Measurements from ENCODE around the gene OR51D1. TPM values are rescaled to one million over a fixed set of nuclear protein-coding genes. Genes with fewer than 3 reads are reported as not detected.

Gene OR51D1
- total and polyA plus RNA-seq, 9 of the 15 experiments (the other 6 are each of a cell fraction or from before 2014, with no cell fraction given), result not detected

GRCh38 chr11:4641501-4641900 is 4.2 kb downstream of the OR51D1 start:
- FAIRE-seq, result no peak
- CTCF ChIA-PET (ENCODE audit: low intra/inter-chr PET ratio), result no interaction called here
- ATAC-seq, result no peak
- in situ Hi-C loops (cut with MboI), result loop anchor here (25.0 kb wide), 1 partner anchor 1696 kb away; no protein-coding TSS in a partner anchor
- Histone ChIP-seq H3K27me3 (ENCODE audit: control insufficient read depth in 2 of 2, insufficient read depth in 2 of 2, low read length in 2 of 2) (peaks cover 0 to 38% of the 10 kb centered on the region in 2 experiments; a peak in 3 of 5 replicates), H3K27ac (ENCODE audit: extremely low read depth, low read depth, low read length) (no peak overlapping the region), H3K4me2 (ENCODE audit: insufficient read depth, low read length) (no peak overlapping the region), H4K20me1 (replicated peaks; ENCODE audit: control insufficient read depth, insufficient read depth, low read length) (no peaks in the 10 kb centered on the region), H3K4me1 (replicated peaks in 1 of 2; ENCODE audit: control insufficient read depth in 2 of 2, insufficient read depth in 2 of 2, low read length in 2 of 2) (peaks cover 0 to 4% of the 10 kb centered on the region in 2 experiments; a peak in 3 of 5 replicates), H3K79me2 (ENCODE audit: control insufficient read depth, insufficient read depth, low read length) (no peaks in the 10 kb centered on the region), H2AFZ (ENCODE audit: low read depth, low read length) (no peak overlapping the region), H3K9me3 (replicated peaks; ENCODE audit: control insufficient read depth, insufficient read depth, low read depth, low read length) (no peaks in the 10 kb centered on the region), H3K9me1 (ENCODE audit: control insufficient read depth, insufficient read depth, low read length) (no peaks in the 10 kb centered on the region), H3K9ac (ENCODE audit: insufficient read depth in 1 of 2, low read depth in 2 of 2, low read length in 2 of 2) (no peak overlapping the region), H3K4me3 (no peak overlapping the region), H3K36me3 (ENCODE audit: control insufficient read depth, insufficient read depth, low read length) (no peaks in the 10 kb centered on the region)
- POLR2A ChIA-PET, result no interaction called here
- intact Hi-C loops (cut with micrococcal nuclease), result no loop called here
- DNase-seq (ENCODE audit: extremely low read depth in 1 of 4, low spot score in 3 of 4), result no peak
- no TSS peak for BruUV-seq (replicated peaks)
- TF ChIP-seq NR1H2 (CRISPR knock-in tag; IDR thresholded peaks at IDR 0.05) (no peak), SETDB1 (IDR thresholded peaks at IDR 0.05; ENCODE audit: low read length) (no peak), KAT7 (CRISPR knock-in tag; IDR thresholded peaks at IDR 0.05; ENCODE audit: borderline replicate concordance) (no peak), ZNF143 (CRISPR knock-in tag; IDR thresholded peaks at IDR 0.05) (no peak), ZNF140 (CRISPR knock-in tag; IDR thresholded peaks at IDR 0.05) (no peak), NR2F6 (CRISPR knock-in tag; IDR thresholded peaks at IDR 0.05) (no peak), NR2C1 (IDR thresholded peaks at IDR 0.05) (no peak), NR2C1 (tag; IDR thresholded peaks at IDR 0.05) (no peak), YY1 (IDR thresholded peaks at IDR 0.05; ENCODE audit: borderline replicate concordance in 1 of 3, control insufficient read depth in 1 of 3, extremely low read depth in 1 of 3, insufficient read depth in 3 of 3, insufficient read length in 1 of 3, insufficient replicate concordance in 2 of 3, low read depth in 1 of 3, low read length in 2 of 3) (no peak), KAT8 (IDR thresholded peaks at IDR 0.05; ENCODE audit: low read depth) (no peak)
- WGBS (ENCODE audit: insufficient coverage, low coverage, missing lambda C conversion rate), result 9% methylated on average over 7 of the region's 7 CpGs

Data from K562 (cell line).